SJSA1 (cell line): ENCODE data around the gene ENDOV. TPM values are rescaled to one million over a fixed set of nuclear protein-coding genes. Genes with fewer than 3 reads are reported as not detected.

ENCODE experiments used
- DNase-seq, 2 experiments: peaks; one replicate each; pipeline ENCODE4 v3.0.0-alpha.2; 2015 to 2020; ENCODE audit warnings: low spot score in 2 of 2, low read depth in 1 of 2
- H3K27ac ChIP-seq: fragments of 250-450 bp; sonication (Bioruptor Pico); 2 replicates; pipeline ENCODE4 v1.5.1; 2020; ENCODE audit warnings: mild to moderate bottlenecking, moderate library complexity
- H3K27me3 ChIP-seq: fragments of 250-450 bp; sonication (Bioruptor Pico); replicated peaks from 2 replicates; pipeline ENCODE4 v1.5.1; 2020; ENCODE audit warnings: mild to moderate bottlenecking, moderate library complexity
- H3K36me3 ChIP-seq: fragments of 250-450 bp; sonication (Bioruptor Pico); 2 replicates; pipeline ENCODE4 v1.5.1; 2020; ENCODE audit warnings: mild to moderate bottlenecking
- H3K4me1 ChIP-seq: fragments of 250-450 bp; sonication (Bioruptor Pico); replicated peaks from 2 replicates; pipeline ENCODE4 v1.6.1; 2021; ENCODE audit warnings: mild to moderate bottlenecking
- H3K4me3 ChIP-seq: fragments of 250-450 bp; sonication (Bioruptor Pico); 2 replicates; pipeline ENCODE4 v1.5.1; 2020; ENCODE audit warnings: mild to moderate bottlenecking
- H3K9me3 ChIP-seq: fragments of 250-450 bp; sonication (Bioruptor Pico); replicated peaks from 2 replicates; pipeline ENCODE4 v1.5.1; 2020; ENCODE audit warnings: mild to moderate bottlenecking
- total RNA-seq: library from RNA; depleted of rRNA; stranded (reverse); fragments of >200 nt; shearing (Covaris generic); gene quantifications from 2 replicates; pipeline ENCODE4 v1.2.3, GENCODE V29; 2014

The ENDOV gene
- total RNA-seq, 1 experiment from 2014 or later, result 25.6 TPM

GRCh38 chr17:80381416-80381923, 33.5 kb upstream of the ENDOV start:
- H3K36me3 ChIP-seq, result peaks cover 98% of the 10 kb centered on the region
- no peaks in the 10 kb centered on the region for H3K27me3 ChIP-seq
- H3K9me3 ChIP-seq, result no peaks in the 10 kb centered on the region
- DNase-seq, result no peak
- no peak overlapping the region for H3K4me3 ChIP-seq
- H3K4me1 ChIP-seq, result peaks cover 15% of the 10 kb centered on the region
- H3K27ac ChIP-seq, result no peak overlapping the region

GRCh38 chr17:80382446-80382845, 32.5 kb upstream of the ENDOV start:
- DNase-seq, result no peak
- H3K36me3 ChIP-seq, result peaks cover 98% of the 10 kb centered on the region
- no peaks in the 10 kb centered on the region for H3K27me3 ChIP-seq
- H3K4me1 ChIP-seq, result peaks cover 15% of the 10 kb centered on the region
- H3K4me3 ChIP-seq, result no peak overlapping the region
- H3K27ac ChIP-seq, result no peak overlapping the region
- no peaks in the 10 kb centered on the region for H3K9me3 ChIP-seq

GRCh38 chr17:80382956-80383355, 32.0 kb upstream of the ENDOV start:
- Histone ChIP-seq H3K4me1 (peaks cover 15% of the 10 kb centered on the region), H3K27ac (no peak overlapping the region), H3K27me3 (no peaks in the 10 kb centered on the region), H3K9me3 (no peaks in the 10 kb centered on the region), H3K4me3 (no peak overlapping the region), H3K36me3 (peaks cover 96% of the 10 kb centered on the region)
- no peak for DNase-seq

- DNase-seq, result no peak
- Histone ChIP-seq H3K4me3 (no peak overlapping the region), H3K4me1 (peaks cover 15% of the 10 kb centered on the region), H3K36me3 (peaks cover 96% of the 10 kb centered on the region), H3K27ac (peak overlapping the region; percentile 9), H3K27me3 (no peaks in the 10 kb centered on the region), H3K9me3 (no peaks in the 10 kb centered on the region)
These were observed 30.6 kb upstream of the ENDOV start for GRCh38 chr17:80384078-80384960.

- peaks cover 15% of the 10 kb centered on the region for H3K4me1 ChIP-seq
- no peak overlapping the region for H3K27ac ChIP-seq
- peaks cover 96% of the 10 kb centered on the region for H3K36me3 ChIP-seq
- no peaks in the 10 kb centered on the region for H3K27me3 ChIP-seq
- no peak overlapping the region for H3K4me3 ChIP-seq
- H3K9me3 ChIP-seq, result no peaks in the 10 kb centered on the region
- DNase-seq, result no peak
These were observed 29.9 kb upstream of the ENDOV start for GRCh38 chr17:80385046-80385445.

- no peaks in the 10 kb centered on the region for H3K27me3 ChIP-seq
- H3K9me3 ChIP-seq, result no peaks in the 10 kb centered on the region
- H3K27ac ChIP-seq, result no peak overlapping the region
- no peak for DNase-seq
- no peak overlapping the region for H3K4me3 ChIP-seq
- peaks cover 15% of the 10 kb centered on the region for H3K4me1 ChIP-seq
- H3K36me3 ChIP-seq, result peaks cover 95% of the 10 kb centered on the region
These were observed 28.6 kb upstream of the ENDOV start for GRCh38 chr17:80386341-80386740.

GRCh38 chr17:80387071-80387470, 27.9 kb upstream of the ENDOV start:
- Histone ChIP-seq H3K4me3 (no peak overlapping the region), H3K36me3 (peaks cover 94% of the 10 kb centered on the region)

GRCh38 chr17:80388175-80388574, 26.8 kb upstream of the ENDOV start:
- Histone ChIP-seq H3K27me3 (no peaks in the 10 kb centered on the region), H3K27ac (no peak overlapping the region), H3K36me3 (peaks cover 92% of the 10 kb centered on the region), H3K4me3 (no peak overlapping the region), H3K9me3 (no peaks in the 10 kb centered on the region), H3K4me1 (peaks cover 15% of the 10 kb centered on the region)
- no peak for DNase-seq

More at GRCh38 chr17:80387071-80387470, 27.9 kb upstream of the ENDOV start:
- H3K27me3 ChIP-seq, result no peaks in the 10 kb centered on the region
- DNase-seq, result no peak
- no peak overlapping the region for H3K27ac ChIP-seq
- H3K4me1 ChIP-seq, result peaks cover 15% of the 10 kb centered on the region
- no peaks in the 10 kb centered on the region for H3K9me3 ChIP-seq

GRCh38 chr17:80388601-80389000, 26.4 kb upstream of the ENDOV start:
- H3K4me1 ChIP-seq, result peaks cover 20% of the 10 kb centered on the region
- DNase-seq, result no peak
- H3K4me3 ChIP-seq, result no peak overlapping the region
- no peak overlapping the region for H3K27ac ChIP-seq
- H3K27me3 ChIP-seq, result no peaks in the 10 kb centered on the region
- peaks cover 92% of the 10 kb centered on the region for H3K36me3 ChIP-seq
- H3K9me3 ChIP-seq, result no peaks in the 10 kb centered on the region

- Histone ChIP-seq H3K27me3 (no peaks in the 10 kb centered on the region), H3K27ac (no peak overlapping the region), H3K4me1 (peaks cover 18% of the 10 kb centered on the region), H3K9me3 (no peaks in the 10 kb centered on the region), H3K4me3 (no peak overlapping the region), H3K36me3 (peaks cover 91% of the 10 kb centered on the region)
- DNase-seq, result no peak
These were observed 25.7 kb upstream of the ENDOV start for GRCh38 chr17:80389011-80389995.

- Histone ChIP-seq H3K27ac (no peak overlapping the region), H3K9me3 (0 out of 2 replicates have a peak, but pooled peaks cover 2% of the 10 kb centered on the region), H3K36me3 (peaks cover 69% of the 10 kb centered on the region), H3K4me3 (no peak overlapping the region), H3K27me3 (no peaks in the 10 kb centered on the region), H3K4me1 (peaks cover 7% of the 10 kb centered on the region; the same call in 1 of the 2 replicates)
- no peak for DNase-seq
These were observed 21.6 kb upstream of the ENDOV start for GRCh38 chr17:80393241-80393890.

- peaks cover 63% of the 10 kb centered on the region for H3K36me3 ChIP-seq
- H3K27ac ChIP-seq, result no peak overlapping the region
- H3K4me3 ChIP-seq, result no peak overlapping the region
These were observed 21.0 kb upstream of the ENDOV start for GRCh38 chr17:80393961-80394360.

GRCh38 chr17:80394629-80395216, 20.2 kb upstream of the ENDOV start:
- 0 out of 2 replicates have a peak, but pooled peaks cover 2% of the 10 kb centered on the region for H3K9me3 ChIP-seq
- H3K27me3 ChIP-seq, result no peaks in the 10 kb centered on the region; the same call in 1 of the 2 replicates
- no peak for DNase-seq
- no peak overlapping the region for H3K27ac ChIP-seq
- H3K4me1 ChIP-seq, result peaks cover 7% of the 10 kb centered on the region; the same call in 1 of the 2 replicates
- peaks cover 56% of the 10 kb centered on the region for H3K36me3 ChIP-seq
- no peak overlapping the region for H3K4me3 ChIP-seq

More at GRCh38 chr17:80393961-80394360, 21.0 kb upstream of the ENDOV start:
- H3K4me1 ChIP-seq, result peaks cover 7% of the 10 kb centered on the region; the same call in 1 of the 2 replicates
- no peaks in the 10 kb centered on the region for H3K27me3 ChIP-seq
- no peak for DNase-seq
- H3K9me3 ChIP-seq, result 0 out of 2 replicates have a peak, but pooled peaks cover 2% of the 10 kb centered on the region
